Measurements from ENCODE around the gene PPP2R5D.

DNA sequence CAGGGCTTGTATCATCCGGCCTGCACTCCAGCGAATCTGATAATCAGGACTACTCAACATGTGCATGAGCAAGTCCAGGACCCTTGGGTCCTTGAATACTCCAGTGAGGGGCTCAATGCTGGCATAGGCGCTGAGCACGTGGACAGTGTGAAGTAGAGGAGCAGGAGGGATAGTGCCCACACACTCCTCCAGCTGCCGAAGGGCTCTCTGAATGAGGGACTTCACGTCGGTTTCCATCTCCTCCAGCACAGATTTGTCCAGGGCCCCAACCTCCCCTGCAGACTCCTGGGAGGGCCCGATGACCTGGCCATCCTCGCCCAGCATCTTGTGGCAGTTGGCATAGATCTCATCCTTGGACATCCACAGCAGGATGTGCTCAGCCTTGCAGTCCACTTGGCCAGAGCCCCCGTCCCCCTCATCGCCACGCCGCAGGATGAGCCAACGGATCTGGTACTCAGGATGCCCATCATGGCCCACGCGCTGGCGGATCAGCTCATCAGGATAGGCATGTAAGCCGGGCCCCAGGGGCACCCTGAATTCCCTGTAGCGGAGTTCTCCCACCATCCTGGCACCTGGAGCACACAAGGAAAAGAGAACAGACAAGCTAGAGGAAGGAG is 68.0 kb downstream of the PPP2R5D start:
- TF ChIP-seq, protein P1, sequence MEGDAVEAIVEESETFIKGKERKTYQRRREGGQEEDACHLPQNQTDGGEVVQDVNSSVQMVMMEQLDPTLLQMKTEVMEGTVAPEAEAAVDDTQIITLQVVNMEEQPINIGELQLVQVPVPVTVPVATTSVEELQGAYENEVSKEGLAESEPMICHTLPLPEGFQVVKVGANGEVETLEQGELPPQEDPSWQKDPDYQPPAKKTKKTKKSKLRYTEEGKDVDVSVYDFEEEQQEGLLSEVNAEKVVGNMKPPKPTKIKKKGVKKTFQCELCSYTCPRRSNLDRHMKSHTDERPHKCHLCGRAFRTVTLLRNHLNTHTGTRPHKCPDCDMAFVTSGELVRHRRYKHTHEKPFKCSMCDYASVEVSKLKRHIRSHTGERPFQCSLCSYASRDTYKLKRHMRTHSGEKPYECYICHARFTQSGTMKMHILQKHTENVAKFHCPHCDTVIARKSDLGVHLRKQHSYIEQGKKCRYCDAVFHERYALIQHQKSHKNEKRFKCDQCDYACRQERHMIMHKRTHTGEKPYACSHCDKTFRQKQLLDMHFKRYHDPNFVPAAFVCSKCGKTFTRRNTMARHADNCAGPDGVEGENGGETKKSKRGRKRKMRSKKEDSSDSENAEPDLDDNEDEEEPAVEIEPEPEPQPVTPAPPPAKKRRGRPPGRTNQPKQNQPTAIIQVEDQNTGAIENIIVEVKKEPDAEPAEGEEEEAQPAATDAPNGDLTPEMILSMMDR (IDR thresholded peaks at IDR 0.05 in 4 of 5, conservative IDR thresholded peaks at IDR 0.05 in 1 of 5), result no peak
- TF ChIP-seq POLR2A (IDR thresholded peaks at IDR 0.05), result no peak

Data from gastrocnemius medialis (tissue), 4 donors.